Stimulated activated CD8-positive, alpha-beta memory T cell treated with anti-CD3 and anti-CD28 coated beads, Interleukin-15, amount 100 ng/mL, for 4 hours (primary cell): ENCODE data around the gene ESRRA.
"Not testable (repeated sequence)": the region's sequence is repeated elsewhere in the genome, so short reads cannot be mapped to it uniquely, and the experiment has no call there.

Source experiments
- DNase-seq, 2 donors: peaks; one replicate each; pipeline ENCODE4 v3.0.0-alpha.2; 2020; ENCODE audit warnings: low read depth in 2 of 2

The ESRRA gene

GRCh38 chr11:64313491-64314145, 8.3 kb downstream of the ESRRA start:
- DNase-seq, result no peak

GRCh38 chr11:64314146-64314804, 9.0 kb downstream of the ESRRA start:
- no peak for DNase-seq

GRCh38 chr11:64314805-64315561, 9.7 kb downstream of the ESRRA start:
- no peak for DNase-seq

GRCh38 chr11:64315667-64316526, 10.6 kb downstream of the ESRRA start:
- not testable (repeated sequence) for DNase-seq

GRCh38 chr11:64316672-64317324, 11.5 kb downstream of the ESRRA start:
- no peak for DNase-seq

- peak; percentile 85 to 96 for DNase-seq
These were observed 12.1 kb downstream of the ESRRA start, which contains the start of gene TRMT112 for GRCh38 chr11:64317325-64317960. TRMT112 (minus strand) TSS chr11:64317559; CDS start chr11:64317526, 33 bp downstream.

GRCh38 chr11:64317961-64318765, 12.8 kb downstream of the ESRRA start, which contains the start of gene PRDX5:
PRDX5 (plus strand) TSS chr11:64318121; CDS start chr11:64318216, 95 bp downstream.
- DNase-seq, result peak; percentile 88 to 92

- DNase-seq, result no peak
These were observed 13.7 kb downstream of the ESRRA start for GRCh38 chr11:64318766-64319761.

GRCh38 chr11:64320556-64320955, 15.2 kb downstream of the ESRRA start:
- DNase-seq, result no peak

- DNase-seq, result no peak
These were observed 15.7 kb downstream of the ESRRA start for GRCh38 chr11:64321026-64321425.

GRCh38 chr11:64321533-64321932, 16.2 kb downstream of the ESRRA start:
- no peak for DNase-seq

- DNase-seq, result no peak
These were observed 17.6 kb downstream of the ESRRA start for GRCh38 chr11:64322925-64323260.

- DNase-seq, result no peak
These were observed 18.0 kb downstream of the ESRRA start for GRCh38 chr11:64323373-64323772.

GRCh38 chr11:64323984-64324383, 18.7 kb downstream of the ESRRA start:
- DNase-seq, result not testable (repeated sequence)

- DNase-seq, result no peak
These were observed 19.6 kb downstream of the ESRRA start for GRCh38 chr11:64324692-64325469.

- no peak for DNase-seq
These were observed 22.1 kb downstream of the ESRRA start for GRCh38 chr11:64327375-64327774.

- no peak for DNase-seq
These were observed 22.7 kb downstream of the ESRRA start for GRCh38 chr11:64327993-64328392.

- no peak for DNase-seq
These were observed 25.6 kb downstream of the ESRRA start for GRCh38 chr11:64330888-64331287.
